Inflammatory macrophage treated with lipopolysaccharide for 4 hours (primary cell): ENCODE data around the gene MLXIPL.
"Not testable (repeated sequence)": the region's sequence is repeated elsewhere in the genome, so short reads cannot be mapped to it uniquely, and the experiment has no call there.

Experiments used
- DNase-seq: peaks from one replicate; pipeline ENCODE4 v3.0.0-alpha.2; 2020

The MLXIPL gene, protein sequence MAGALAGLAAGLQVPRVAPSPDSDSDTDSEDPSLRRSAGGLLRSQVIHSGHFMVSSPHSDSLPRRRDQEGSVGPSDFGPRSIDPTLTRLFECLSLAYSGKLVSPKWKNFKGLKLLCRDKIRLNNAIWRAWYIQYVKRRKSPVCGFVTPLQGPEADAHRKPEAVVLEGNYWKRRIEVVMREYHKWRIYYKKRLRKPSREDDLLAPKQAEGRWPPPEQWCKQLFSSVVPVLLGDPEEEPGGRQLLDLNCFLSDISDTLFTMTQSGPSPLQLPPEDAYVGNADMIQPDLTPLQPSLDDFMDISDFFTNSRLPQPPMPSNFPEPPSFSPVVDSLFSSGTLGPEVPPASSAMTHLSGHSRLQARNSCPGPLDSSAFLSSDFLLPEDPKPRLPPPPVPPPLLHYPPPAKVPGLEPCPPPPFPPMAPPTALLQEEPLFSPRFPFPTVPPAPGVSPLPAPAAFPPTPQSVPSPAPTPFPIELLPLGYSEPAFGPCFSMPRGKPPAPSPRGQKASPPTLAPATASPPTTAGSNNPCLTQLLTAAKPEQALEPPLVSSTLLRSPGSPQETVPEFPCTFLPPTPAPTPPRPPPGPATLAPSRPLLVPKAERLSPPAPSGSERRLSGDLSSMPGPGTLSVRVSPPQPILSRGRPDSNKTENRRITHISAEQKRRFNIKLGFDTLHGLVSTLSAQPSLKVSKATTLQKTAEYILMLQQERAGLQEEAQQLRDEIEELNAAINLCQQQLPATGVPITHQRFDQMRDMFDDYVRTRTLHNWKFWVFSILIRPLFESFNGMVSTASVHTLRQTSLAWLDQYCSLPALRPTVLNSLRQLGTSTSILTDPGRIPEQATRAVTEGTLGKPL

GRCh38 chr7:73623798-73624668 is at the start of gene MLXIPL:
Gene MLXIPL, minus strand, starts transcription at chr7:73624522. Its CDS starts 30 bp downstream, at chr7:73624492.
- DNase-seq: peak; percentile 79

DNA sequence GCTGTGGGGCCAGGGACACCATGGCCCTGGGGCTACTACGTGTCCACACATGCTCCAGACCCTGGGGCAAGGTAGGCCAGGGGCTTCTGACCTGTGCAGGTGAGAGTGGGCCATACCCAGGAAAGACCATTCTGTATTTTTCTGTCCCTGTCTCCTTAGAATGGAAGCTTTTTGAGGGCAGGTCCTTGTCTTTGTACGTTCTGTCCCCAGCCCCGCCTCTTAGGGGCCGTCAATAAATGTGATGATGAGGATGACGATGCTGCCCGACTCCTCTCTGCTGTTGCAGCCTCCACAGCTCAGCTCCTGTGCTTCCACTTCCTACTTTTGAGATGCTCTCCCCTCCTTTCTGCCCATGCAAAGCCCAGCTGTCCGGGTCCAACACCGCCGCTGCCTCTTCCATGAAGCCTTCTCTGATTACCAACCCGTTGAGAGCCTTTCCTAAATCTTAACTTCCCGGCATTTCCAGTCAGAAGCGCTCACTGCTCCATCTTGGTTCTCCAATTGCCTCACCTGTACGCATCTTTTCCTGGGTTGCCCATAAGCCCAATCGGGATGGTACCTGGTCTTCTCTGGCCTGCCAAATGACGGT is 47.6 kb upstream of the MLXIPL start:
- no peak for DNase-seq

GRCh38 chr7:73671322-73671661 is 47.0 kb upstream of the MLXIPL start:
- DNase-seq: no peak

DNA sequence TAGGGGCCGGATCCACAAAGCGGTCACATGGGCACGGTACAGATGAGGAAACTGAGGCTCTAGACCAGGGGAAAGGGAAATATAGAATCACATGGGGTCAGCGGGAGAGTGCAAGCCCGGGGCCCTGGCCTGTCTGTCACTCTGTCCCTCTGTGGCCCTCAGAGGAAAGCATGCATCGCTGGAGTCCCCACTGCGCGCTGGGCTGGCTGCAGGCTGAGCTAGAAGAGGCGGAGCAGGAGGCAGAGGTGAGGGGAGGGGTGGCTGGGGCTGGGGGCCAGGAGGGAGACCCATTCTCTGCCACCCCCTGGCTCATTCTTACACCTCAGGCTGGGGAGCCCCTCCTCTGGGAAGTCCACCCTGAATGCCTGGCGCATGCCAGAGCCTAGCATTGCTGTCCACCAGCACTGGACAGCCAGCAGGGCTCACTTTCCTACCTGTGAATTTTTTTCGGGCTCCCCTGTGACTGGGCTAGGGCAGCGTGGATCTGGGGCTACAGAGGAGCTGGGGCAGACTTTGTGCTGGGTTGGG is 45.6 kb upstream of the MLXIPL start:
- DNase-seq: no peak

GRCh38 chr7:73669288-73669701 is 45.0 kb upstream of the MLXIPL start:
- no peak for DNase-seq

DNA sequence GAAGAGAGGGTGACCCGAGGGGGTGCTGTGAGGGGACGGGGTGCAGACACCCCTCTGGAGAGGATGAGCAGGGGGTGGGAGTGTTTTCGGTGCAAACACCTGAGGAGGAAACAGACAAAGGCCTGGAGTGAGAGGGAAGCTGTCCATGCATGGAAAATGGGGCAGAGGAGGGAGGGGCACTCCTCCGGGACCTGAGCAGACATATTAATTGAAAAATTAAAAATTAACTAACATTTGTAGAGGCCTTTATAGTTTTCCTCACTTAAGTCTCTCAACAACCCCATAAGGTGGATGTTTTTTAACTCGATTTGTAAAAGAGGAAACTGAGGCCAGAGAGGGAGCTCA is 44.5 kb upstream of the MLXIPL start:
- no peak for DNase-seq

DNA sequence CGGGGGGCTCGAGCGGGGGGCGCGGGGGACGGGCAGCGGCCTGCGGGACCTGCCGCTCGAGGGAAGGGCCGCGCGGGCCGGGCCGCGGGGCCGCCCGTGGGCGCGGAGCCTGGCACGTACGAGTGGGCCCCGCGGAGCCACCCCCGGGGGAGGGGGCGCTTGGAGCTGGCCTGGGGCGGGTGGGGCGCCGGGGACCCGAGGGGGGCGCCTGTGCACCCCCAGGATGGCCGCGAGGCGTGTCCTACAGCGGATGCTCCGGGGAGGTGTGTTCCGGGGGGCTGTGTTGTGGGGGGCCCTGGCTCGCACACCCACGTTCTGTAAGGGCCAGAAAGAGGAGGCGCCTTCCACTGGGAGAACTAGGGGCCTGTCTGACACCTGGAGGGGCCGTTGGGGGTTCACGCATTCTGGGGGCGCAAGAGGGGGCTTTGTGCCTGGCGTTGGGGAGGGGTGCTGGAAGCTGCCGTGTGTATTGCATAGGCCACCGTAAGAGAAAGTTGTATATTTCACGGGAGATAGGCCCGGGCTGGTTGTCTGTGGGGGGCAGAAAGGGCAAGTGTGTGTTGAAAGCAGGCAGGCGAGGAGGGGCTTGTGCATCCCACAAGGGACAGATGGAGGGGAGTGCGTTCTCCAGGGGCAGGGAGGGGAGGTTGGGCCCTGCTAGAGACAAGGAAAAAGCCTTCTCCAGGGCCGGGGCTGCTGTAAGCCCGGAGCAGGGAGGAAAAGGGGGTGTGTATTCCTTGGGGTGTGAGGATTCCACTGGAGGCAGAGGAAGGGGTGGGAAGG is 44.0 kb upstream of the MLXIPL start:
- DNase-seq: no peak

- DNase-seq: peak; percentile 79
These were observed 43.2 kb upstream of the MLXIPL start, which contains the start of gene VPS37D for GRCh38 chr7:73667344-73668102. Gene VPS37D, plus strand, starts transcription at chr7:73667831. Its CDS starts 128 bp downstream, at chr7:73667959.

GRCh38 chr7:73663033-73663432 is 38.7 kb upstream of the MLXIPL start:
- DNase-seq: no peak

- DNase-seq: not testable (repeated sequence)
These were observed 36.3 kb upstream of the MLXIPL start for GRCh38 chr7:73660594-73660993.

- no peak for DNase-seq
These were observed 35.7 kb upstream of the MLXIPL start for GRCh38 chr7:73659983-73660382.

DNA sequence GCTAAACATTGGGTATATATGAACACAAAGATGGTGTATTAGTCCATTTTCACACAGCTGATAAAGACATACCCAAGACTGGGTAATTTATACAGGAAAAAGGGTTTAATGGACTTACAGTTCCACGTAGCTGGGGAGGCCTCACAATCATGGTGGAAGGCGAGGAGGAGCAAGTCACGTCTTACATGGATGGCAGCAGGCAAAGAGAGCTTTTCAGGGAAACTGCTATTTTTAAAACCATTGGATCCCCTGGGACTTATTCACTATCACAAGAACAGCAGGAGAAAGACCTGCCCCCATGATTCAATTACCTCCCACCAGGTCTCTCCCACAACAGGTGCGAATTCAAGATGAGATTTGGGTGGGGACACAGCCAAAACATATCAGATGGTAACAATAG is 31.0 kb upstream of the MLXIPL start:
- DNase-seq: not testable (repeated sequence)

DNA sequence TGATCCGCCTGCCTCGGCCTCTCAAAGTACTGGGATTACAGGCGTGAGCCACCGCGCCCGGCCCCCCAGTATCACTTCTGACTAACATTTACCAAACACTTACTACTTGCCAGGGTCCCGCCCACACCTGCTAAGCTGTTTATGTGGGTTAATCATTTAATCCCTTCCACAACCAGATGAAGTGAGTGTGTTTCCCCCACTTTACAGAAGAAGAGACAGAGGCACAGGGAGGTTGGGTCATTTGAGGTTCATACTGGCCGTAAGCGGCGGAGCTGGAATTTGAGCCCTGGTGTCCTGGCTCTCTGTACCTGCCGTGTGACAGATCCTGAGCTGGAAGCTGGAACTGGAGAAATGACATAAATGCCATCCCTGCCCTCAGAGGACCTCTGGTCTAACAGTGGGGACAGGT is 28.2 kb upstream of the MLXIPL start:
- no peak for DNase-seq

DNA sequence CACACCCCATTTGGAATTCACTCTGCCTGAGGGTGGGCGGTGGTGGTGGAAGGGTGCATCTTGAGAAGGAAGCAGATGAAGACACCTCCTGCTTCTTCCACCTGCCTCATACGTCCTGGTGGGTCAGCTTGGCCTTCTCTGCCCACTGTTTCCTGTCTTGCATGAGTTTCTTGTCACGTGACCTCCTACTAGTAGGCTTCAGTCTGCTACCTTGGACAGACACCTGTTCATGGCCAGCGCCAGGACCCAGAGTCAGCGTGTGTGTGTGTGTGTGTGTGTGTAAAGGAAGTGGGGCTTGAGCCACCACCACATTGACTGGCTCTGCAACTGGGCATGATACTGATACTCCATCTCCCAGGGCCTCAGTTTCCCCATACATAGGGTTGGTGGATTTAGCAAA is 26.2 kb upstream of the MLXIPL start:
- DNase-seq: no peak

DNA sequence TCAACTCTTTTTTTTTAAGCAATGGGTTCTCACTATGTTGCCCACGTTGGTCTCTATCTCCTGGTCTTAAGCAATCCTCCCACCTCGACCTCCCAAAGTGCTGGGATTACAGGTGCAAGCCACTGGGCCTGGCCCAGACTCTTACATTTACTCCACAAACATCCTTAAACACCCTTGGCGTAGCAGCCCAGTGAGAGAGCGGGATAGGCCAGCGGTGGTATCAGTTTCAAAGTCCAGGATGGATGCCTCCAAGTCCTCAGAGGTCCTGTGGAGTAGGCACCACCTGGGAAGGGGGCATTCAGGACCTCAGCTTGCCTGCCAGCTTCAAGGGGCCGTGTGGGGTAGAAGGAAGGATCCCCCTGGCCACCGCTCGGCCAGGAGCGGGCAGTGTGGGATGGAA is 25.3 kb upstream of the MLXIPL start:
- no peak for DNase-seq

DNA sequence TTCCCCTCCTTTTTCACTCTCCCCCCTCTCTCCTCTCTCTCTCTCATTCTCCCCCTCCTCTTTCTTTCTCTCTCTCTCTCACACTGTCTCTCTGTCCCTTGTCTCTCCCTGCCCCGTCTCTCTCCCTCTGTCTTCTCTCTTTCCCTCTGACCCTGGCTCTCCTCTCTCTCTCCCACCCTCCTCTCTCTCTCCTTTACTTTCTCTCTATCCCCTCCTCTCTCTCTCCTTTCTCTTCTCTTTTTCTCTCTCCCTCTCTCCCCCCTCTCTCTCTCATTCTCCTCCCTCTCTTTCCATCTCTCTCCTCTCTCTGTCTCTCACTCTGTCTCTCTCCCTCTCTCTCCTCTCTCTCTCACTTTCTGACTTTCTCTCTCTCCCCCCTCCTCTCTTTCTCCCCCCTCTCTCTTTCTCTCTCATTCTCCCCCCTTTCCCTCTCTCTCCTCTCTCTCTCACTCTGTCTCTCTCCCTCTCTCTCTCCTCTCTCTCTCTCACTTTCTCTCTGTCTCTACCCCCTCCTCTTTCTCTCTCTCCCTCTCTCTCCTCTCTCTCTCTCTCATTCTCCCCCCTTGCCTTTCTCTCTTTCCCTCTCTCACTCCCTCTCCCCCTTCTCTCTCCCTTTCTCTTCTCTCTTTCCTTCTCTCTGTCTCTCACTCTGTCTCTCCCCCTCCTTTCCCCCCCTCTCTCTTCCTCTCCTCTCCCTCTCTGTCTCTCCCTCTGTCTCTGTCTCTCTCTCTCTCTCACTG is 24.4 kb upstream of the MLXIPL start:
- no peak for DNase-seq

DNA sequence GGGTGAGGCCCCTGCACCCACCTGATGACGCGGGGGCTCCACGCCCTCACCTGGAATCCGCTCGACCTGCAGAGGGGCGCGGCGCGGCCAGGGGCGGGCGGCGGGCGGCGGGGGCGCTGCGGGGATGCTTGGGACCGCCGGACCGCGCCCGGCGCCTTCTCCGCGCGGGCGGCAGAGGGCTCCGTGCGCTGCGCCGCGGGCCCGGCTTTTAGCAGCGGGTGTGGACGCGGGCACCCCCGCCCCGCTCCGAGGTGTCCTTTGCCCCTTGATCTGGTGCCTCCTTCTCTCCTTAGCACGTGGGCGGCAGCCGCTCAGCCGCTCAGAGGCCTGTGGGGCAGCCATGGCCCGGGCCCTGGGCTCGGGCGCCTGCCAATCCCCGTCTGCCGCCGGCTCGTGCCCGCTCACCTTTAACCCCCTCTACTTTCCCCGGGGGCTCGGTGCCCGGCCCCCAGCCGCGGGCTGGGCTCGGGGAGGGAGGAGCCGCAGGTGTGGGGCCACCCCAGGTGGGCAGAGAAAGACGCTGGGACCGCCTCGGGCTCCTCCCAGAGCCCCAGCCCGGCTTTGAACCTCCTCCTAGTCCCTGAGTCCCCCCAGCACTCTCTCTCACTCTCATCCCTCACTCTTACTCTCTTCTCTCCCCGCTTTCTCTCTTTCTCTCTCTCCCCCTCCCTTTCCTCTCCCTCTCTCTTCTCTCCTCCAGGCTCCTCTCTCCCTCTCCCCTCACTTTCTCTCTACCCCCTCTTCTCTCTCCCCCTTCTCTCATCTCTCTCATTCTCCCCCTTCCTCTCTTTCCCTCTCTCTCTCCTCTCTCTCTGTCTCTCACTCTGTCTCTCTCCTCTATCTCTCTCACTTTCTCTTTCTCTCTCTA is 23.6 kb upstream of the MLXIPL start:
- DNase-seq: peak; percentile 18

GRCh38 chr7:73646785-73647724 is 22.7 kb upstream of the MLXIPL start:
- DNase-seq: no peak
